Lung (tissue), 12 donors: Measurements from ENCODE around the gene AFAP1. TPM values are rescaled to one million over a fixed set of nuclear protein-coding genes. Genes with fewer than 3 reads are reported as not detected.
A peak's percentile ranks its signal among the peaks of the same experiment; 100 is the strongest.

ENCODE experiments used
- ATAC-seq: fragments of 200-7000 bp; cut with Tn5 transposase; one replicate; pipeline ENCODE4 v1.9.1; 2020; ENCODE audit warnings: moderate number of reproducible peaks; ENCODE audit not compliant: insufficient read depth, low FRiP score
- DNase-seq, 3 donors: peaks; one replicate each; pipeline ENCODE4 v3.0.0-alpha.2; 2013 to 2017
- H3K27ac ChIP-seq, 2 donors: one replicate each; pipeline ENCODE4 v1.5.1; 2013; ENCODE audit warnings: mild to moderate bottlenecking in 2 of 2, moderate library complexity in 2 of 2, control low read depth in 1 of 2, inconsistent platforms in 1 of 2, low read depth in 1 of 2, low read length in 1 of 2
- H3K27me3 ChIP-seq, 3 donors: one replicate each; pipeline ENCODE4 v1.5.1; 2013; ENCODE audit warnings: low read length in 2 of 3; ENCODE audit not compliant: control insufficient read depth in 3 of 3, insufficient read depth in 3 of 3
- H3K36me3 ChIP-seq, 4 donors: one replicate each; pipeline ENCODE4 v1.5.1; 2013; ENCODE audit warnings: low read length in 4 of 4, mild to moderate bottlenecking in 1 of 4, moderate library complexity in 1 of 4; ENCODE audit not compliant: control insufficient read depth in 4 of 4, insufficient read depth in 4 of 4
- H3K4me1 ChIP-seq, 5 donors: one replicate each; pipeline ENCODE4 v1.5.1; 2013; ENCODE audit warnings: low read length in 5 of 5, mild to moderate bottlenecking in 2 of 5, moderate library complexity in 1 of 5; ENCODE audit not compliant: control insufficient read depth in 5 of 5, insufficient read depth in 5 of 5
- H3K4me3 ChIP-seq: one replicate; pipeline ENCODE4 v1.5.1; 2013; ENCODE audit warnings: mild to moderate bottlenecking, control low read depth, moderate library complexity
- H3K9ac ChIP-seq, 2 donors: one replicate each; pipeline ENCODE4 v1.5.1; 2013; ENCODE audit warnings: low read length in 2 of 2, control low read depth in 1 of 2; ENCODE audit not compliant: insufficient read depth in 1 of 2
- H3K9me3 ChIP-seq, 4 donors: one replicate each; pipeline ENCODE4 v1.5.1; 2013; ENCODE audit warnings: low read length in 3 of 4, mild to moderate bottlenecking in 1 of 4, moderate library complexity in 1 of 4; ENCODE audit not compliant: control insufficient read depth in 4 of 4, insufficient read depth in 3 of 4
- CTCF ChIP-seq: IDR thresholded peaks from 2 replicates; pipeline ENCODE4 v1.5.1; 2012; ENCODE audit warnings: mild to moderate bottlenecking; ENCODE audit errors: control extremely low read depth, extremely low read depth
- WGBS, 2 donors: extraction: QIAGEN DNeasy Blood & Tissue Kit; methylation state at CpG; one replicate each; pipeline ENCODE4 v1.1.7; 2013; 5-methylcytosine and 5-hydroxymethylcytosine counted together
- polyA plus RNA-seq, 2 donors: library from polyadenylated mRNA; stranded (reverse); fragments of 200-250 nt; gene quantifications; one replicate each; pipeline ENCODE4 v1.2.1, GENCODE V29; 2013
- total RNA-seq, 2 donors: library from RNA; depleted of rRNA in 1 of 2; stranded (reverse); fragments of >200 nt in 1 of 2; gene quantifications; one replicate each; pipeline ENCODE4 v1.2.1, GENCODE V29; 2014 to 2021
- donor health status: control.
- donor health status: control.
- donor health status: Bipolar disorder and iron deficiency.
- donor health status: healthy.
- donor health status: DM: yes; HTN: yes; CAD: no.

AFAP1 gene
- total and polyA plus RNA-seq, 4 donors: 5.3 to 34.1 (median 12.3) TPM

- Histone ChIP-seq H3K9me3 (peaks cover 0 to 2% (median 0%) of the 10 kb centered on the region in 4 donors), H3K4me1 (peaks cover 0 to 19% (median 6%) of the 10 kb centered on the region in 5 donors), H3K27ac (no peak overlapping the region), H3K36me3 (peaks cover 0 to 11% (median 8%) of the 10 kb centered on the region in 4 donors), H3K4me3 (no peak overlapping the region), H3K9ac (no peak overlapping the region), H3K27me3 (no peaks in the 10 kb centered on the region)
- 84 to 95% methylated on average over 6 of the region's 6 CpGs for WGBS, 2 donors
- TF ChIP-seq CTCF: no peak
- no peak for DNase-seq
- no peak for ATAC-seq
Measured at GRCh38 chr4:7847206-7847605, 92.5 kb downstream of the AFAP1 start.

- Histone ChIP-seq H3K9ac (no peak overlapping the region), H3K27me3 (no peaks in the 10 kb centered on the region), H3K4me1 (peaks cover 0 to 25% (median 6%) of the 10 kb centered on the region in 5 donors), H3K36me3 (peaks cover 0 to 8% (median 4%) of the 10 kb centered on the region in 4 donors), H3K27ac (no peak overlapping the region), H3K9me3 (no peaks in the 10 kb centered on the region), H3K4me3 (no peak overlapping the region)
- 82 to 85% methylated on average over 13 of the region's 13 CpGs for WGBS, 2 donors
- ATAC-seq (no peak), DNase-seq (no peak)
- no peak for TF ChIP-seq CTCF
Measured at GRCh38 chr4:7845493-7846128, 94.0 kb downstream of the AFAP1 start.

- TF ChIP-seq CTCF: no peak
Measured at GRCh38 chr4:7844594-7844991, 95.1 kb downstream of the AFAP1 start.

More at GRCh38 chr4:7844594-7844991, 95.1 kb downstream of the AFAP1 start:
- H3K4me1 ChIP-seq: peaks cover 0 to 25% (median 7%) of the 10 kb centered on the region in 5 donors
- H3K27me3 ChIP-seq: no peaks in the 10 kb centered on the region
- WGBS, 2 donors: 73 to 78% methylated on average over 11 of the region's 11 CpGs
- ATAC-seq (no peak), DNase-seq (no peak)
- no peak overlapping the region for H3K4me3 ChIP-seq
- H3K9ac ChIP-seq: no peak overlapping the region
- H3K36me3 ChIP-seq: peaks cover 0 to 11% (median 3%) of the 10 kb centered on the region in 4 donors
- peak overlapping the region in 1 of 2 donors; percentile 48 for H3K27ac ChIP-seq
- no peaks in the 10 kb centered on the region for H3K9me3 ChIP-seq
